ENCODE measurements around the gene UBD. TPM values are rescaled to one million over a fixed set of nuclear protein-coding genes. Genes with fewer than 3 reads are reported as not detected.

Gene UBD
- total RNA-seq (ENCODE audit: low replicate concordance), result not detected in 2 replicates

GRCh38 chr6:29559524-29560287 is at the start of gene UBD:
Gene UBD, minus strand, starts transcription at chr6:29559732. Its CDS starts 31 bp downstream, at chr6:29559701.
- no peak for DNase-seq (ENCODE audit: low spot score)
- H3K4me2 ChIP-seq, result no peak within 1 kb of the TSS
- peak within 1 kb of the TSS; percentile 23 for H2AFZ ChIP-seq (replicated peaks)

GRCh38 chr6:29608131-29608530 is 48.6 kb upstream of the UBD start:
- TF ChIP-seq EZH2phosphoT487 (IDR thresholded peaks at IDR 0.05) (no peak), CTCF (IDR thresholded peaks at IDR 0.05) (no peak), EZH2 (IDR thresholded peaks at IDR 0.05) (no peak)
- Histone ChIP-seq H3K4me1 (peaks cover 8% of the 10 kb centered on the region), H4K20me1 (ENCODE audit: low read depth) (peaks cover 13% of the 10 kb centered on the region), H3K27ac (no peak overlapping the region), H3K9me3 (ENCODE audit: low read depth) (no peaks in the 10 kb centered on the region), H3K4me2 (no peak overlapping the region), H3K4me3 (no peak overlapping the region), H3K79me2 (ENCODE audit: low read depth) (no peaks in the 10 kb centered on the region), H3F3A (ENCODE audit: low read depth) (peaks cover 2% of the 10 kb centered on the region), H3K27me3 (no peaks in the 10 kb centered on the region), H3K36me3 (peaks cover 10% of the 10 kb centered on the region), H3K9ac (no peak overlapping the region), H2AFZ (replicated peaks) (no peak overlapping the region)
- H3K9me3 Mint-ChIP-seq, result no peaks in the 10 kb centered on the region
- H3K36me3 Mint-ChIP-seq, result peaks cover 59% of the 10 kb centered on the region
- DNase-seq (ENCODE audit: low spot score), result no peak
- no peak overlapping the region for H3K4me3 Mint-ChIP-seq
- no peak overlapping the region for H3K27ac Mint-ChIP-seq
- H3K27me3 Mint-ChIP-seq (ENCODE audit: insufficient read depth, low read depth), result peaks cover 5% of the 10 kb centered on the region
- peaks cover 12% of the 10 kb centered on the region for H3K4me1 Mint-ChIP-seq

More at GRCh38 chr6:29559524-29560287, at the start of gene UBD:
- no peaks in the 10 kb centered on the region for H3K36me3 Mint-ChIP-seq
- Histone ChIP-seq H4K20me1 (ENCODE audit: low read depth) (no peaks in the 10 kb centered on the region), H3K27ac (no peak within 1 kb of the TSS), H3K9ac (no peak within 1 kb of the TSS), H3K9me3 (ENCODE audit: low read depth) (no peaks in the 10 kb centered on the region), H3K79me2 (ENCODE audit: low read depth) (no peaks in the 10 kb centered on the region), H3K4me3 (no peak within 1 kb of the TSS), H3K36me3 (no peaks in the 10 kb centered on the region), H3K4me1 (peaks cover 3% of the 10 kb centered on the region), H3K27me3 (peaks cover 29% of the 10 kb centered on the region), H3F3A (ENCODE audit: low read depth) (no peaks in the 10 kb centered on the region)
- no peak within 1 kb of the TSS for H3K27ac Mint-ChIP-seq
- TF ChIP-seq EZH2 (IDR thresholded peaks at IDR 0.05), result no peak
- TF ChIP-seq EZH2phosphoT487 (IDR thresholded peaks at IDR 0.05), result no peak
- no peak for TF ChIP-seq CTCF (IDR thresholded peaks at IDR 0.05)
- H3K9me3 Mint-ChIP-seq, result peaks cover under 1% of the 10 kb centered on the region
- H3K4me3 Mint-ChIP-seq, result no peak within 1 kb of the TSS
- peaks cover 4% of the 10 kb centered on the region for H3K4me1 Mint-ChIP-seq
- peaks cover 20% of the 10 kb centered on the region for H3K27me3 Mint-ChIP-seq (ENCODE audit: insufficient read depth, low read depth)

GRCh38 chr6:29603930-29604329 is 44.4 kb upstream of the UBD start:
- Mint-ChIP-seq H3K4me3 (no peak overlapping the region), H3K36me3 (peaks cover 53% of the 10 kb centered on the region), H3K4me1 (peaks cover 24% of the 10 kb centered on the region), H3K27ac (no peak overlapping the region), H3K9me3 (no peaks in the 10 kb centered on the region), H3K27me3 (ENCODE audit: insufficient read depth, low read depth) (peaks cover 2% of the 10 kb centered on the region)
- Histone ChIP-seq H4K20me1 (ENCODE audit: low read depth) (peaks cover 12% of the 10 kb centered on the region), H3K27ac (no peak overlapping the region), H3K4me2 (no peak overlapping the region), H3K36me3 (peaks cover under 1% of the 10 kb centered on the region), H3K9me3 (ENCODE audit: low read depth) (no peaks in the 10 kb centered on the region), H3K9ac (no peak overlapping the region), H3F3A (ENCODE audit: low read depth) (peaks cover 5% of the 10 kb centered on the region), H3K79me2 (ENCODE audit: low read depth) (no peaks in the 10 kb centered on the region), H3K27me3 (no peaks in the 10 kb centered on the region), H2AFZ (replicated peaks) (no peak overlapping the region), H3K4me1 (peaks cover 12% of the 10 kb centered on the region), H3K4me3 (no peak overlapping the region)
- no peak for DNase-seq (ENCODE audit: low spot score)
- TF ChIP-seq EZH2 (IDR thresholded peaks at IDR 0.05), result no peak
- TF ChIP-seq CTCF (IDR thresholded peaks at IDR 0.05), result no peak
- TF ChIP-seq EZH2phosphoT487 (IDR thresholded peaks at IDR 0.05), result no peak

Measured in neural progenitor cell (in vitro differentiated cells).